Lung (tissue), 12 donors: ENCODE measurements around the gene PIP5K1C. TPM values are rescaled to one million over a fixed set of nuclear protein-coding genes. Genes with fewer than 3 reads are reported as not detected.

Experiments used
- ATAC-seq: fragments of 200-7000 bp; cut with Tn5 transposase; one replicate; pipeline ENCODE4 v1.9.1; 2020; ENCODE audit warnings: moderate number of reproducible peaks; ENCODE audit not compliant: insufficient read depth, low FRiP score
- DNase-seq, 3 donors: peaks; one replicate each; pipeline ENCODE4 v3.0.0-alpha.2; 2013 to 2017
- H3K27ac ChIP-seq, 2 donors: one replicate each; pipeline ENCODE4 v1.5.1; 2013; ENCODE audit warnings: mild to moderate bottlenecking in 2 of 2, moderate library complexity in 2 of 2, control low read depth in 1 of 2, inconsistent platforms in 1 of 2, low read depth in 1 of 2, low read length in 1 of 2
- H3K27me3 ChIP-seq, 3 donors: one replicate each; pipeline ENCODE4 v1.5.1; 2013; ENCODE audit warnings: low read length in 2 of 3; ENCODE audit not compliant: control insufficient read depth in 3 of 3, insufficient read depth in 3 of 3
- H3K36me3 ChIP-seq, 4 donors: one replicate each; pipeline ENCODE4 v1.5.1; 2013; ENCODE audit warnings: low read length in 4 of 4, mild to moderate bottlenecking in 1 of 4, moderate library complexity in 1 of 4; ENCODE audit not compliant: control insufficient read depth in 4 of 4, insufficient read depth in 4 of 4
- H3K4me1 ChIP-seq, 5 donors: one replicate each; pipeline ENCODE4 v1.5.1; 2013; ENCODE audit warnings: low read length in 5 of 5, mild to moderate bottlenecking in 2 of 5, moderate library complexity in 1 of 5; ENCODE audit not compliant: control insufficient read depth in 5 of 5, insufficient read depth in 5 of 5
- H3K4me3 ChIP-seq: one replicate; pipeline ENCODE4 v1.5.1; 2013; ENCODE audit warnings: mild to moderate bottlenecking, control low read depth, moderate library complexity
- H3K9ac ChIP-seq, 2 donors: one replicate each; pipeline ENCODE4 v1.5.1; 2013; ENCODE audit warnings: low read length in 2 of 2, control low read depth in 1 of 2; ENCODE audit not compliant: insufficient read depth in 1 of 2
- H3K9me3 ChIP-seq, 4 donors: one replicate each; pipeline ENCODE4 v1.5.1; 2013; ENCODE audit warnings: low read length in 3 of 4, mild to moderate bottlenecking in 1 of 4, moderate library complexity in 1 of 4; ENCODE audit not compliant: control insufficient read depth in 4 of 4, insufficient read depth in 3 of 4
- CTCF ChIP-seq: IDR thresholded peaks from 2 replicates; pipeline ENCODE4 v1.5.1; 2012; ENCODE audit warnings: mild to moderate bottlenecking; ENCODE audit errors: control extremely low read depth, extremely low read depth
- WGBS, 2 donors: extraction: QIAGEN DNeasy Blood & Tissue Kit; methylation state at CpG; one replicate each; pipeline ENCODE4 v1.1.7; 2013; 5-methylcytosine and 5-hydroxymethylcytosine counted together
- polyA plus RNA-seq, 2 donors: library from polyadenylated mRNA; stranded (reverse); fragments of 200-250 nt; gene quantifications; one replicate each; pipeline ENCODE4 v1.2.1, GENCODE V29; 2013
- total RNA-seq, 2 donors: library from RNA; depleted of rRNA in 1 of 2; stranded (reverse); fragments of >200 nt in 1 of 2; gene quantifications; one replicate each; pipeline ENCODE4 v1.2.1, GENCODE V29; 2014 to 2021
- donor health status: control.
- donor health status: control.
- donor health status: Bipolar disorder and iron deficiency.
- donor health status: healthy.
- donor health status: DM: yes; HTN: yes; CAD: no.

Gene PIP5K1C
- total and polyA plus RNA-seq, 4 donors, result 16.3 to 39.4 (median 20.5) TPM

- no peak overlapping the region for H3K4me3 ChIP-seq
- TF ChIP-seq CTCF, result no peak
- H3K36me3 ChIP-seq, result peaks cover 0 to 64% (median 13%) of the 10 kb centered on the region in 4 donors
- peaks cover 0 to 5% (median 0%) of the 10 kb centered on the region in 5 donors for H3K4me1 ChIP-seq
- no peaks in the 10 kb centered on the region for H3K27me3 ChIP-seq
- DNase-seq (no peak), ATAC-seq (no peak)
- WGBS, 2 donors, result 94 to 95% methylated on average over 17 of the region's 17 CpGs
- no peak overlapping the region for H3K27ac ChIP-seq
- H3K9me3 ChIP-seq, result no peaks in the 10 kb centered on the region
- no peak overlapping the region for H3K9ac ChIP-seq
Measured at GRCh38 chr19:3642296-3642695, 58.0 kb downstream of the PIP5K1C start.

GRCh38 chr19:3641515-3642269 lies 58.6 kb downstream of the PIP5K1C start:
- Histone ChIP-seq H3K9me3 (no peaks in the 10 kb centered on the region), H3K36me3 (peaks cover 0 to 67% (median 13%) of the 10 kb centered on the region in 4 donors), H3K9ac (no peak overlapping the region), H3K27me3 (no peaks in the 10 kb centered on the region), H3K4me3 (no peak overlapping the region), H3K4me1 (peaks cover 0 to 5% (median 0%) of the 10 kb centered on the region in 5 donors), H3K27ac (no peak overlapping the region)
- no peak for DNase-seq
- 95% methylated on average over 28 of the region's 28 CpGs for WGBS, 2 donors
- ATAC-seq, result no peak
- TF ChIP-seq CTCF, result no peak

GRCh38 chr19:3639479-3639878 lies 60.8 kb downstream of the PIP5K1C start:
- Histone ChIP-seq H3K27ac (no peak overlapping the region), H3K4me1 (no peaks in the 10 kb centered on the region), H3K9ac (no peak overlapping the region), H3K4me3 (no peak overlapping the region), H3K9me3 (no peaks in the 10 kb centered on the region), H3K27me3 (no peaks in the 10 kb centered on the region), H3K36me3 (peaks cover 0 to 57% (median 8%) of the 10 kb centered on the region in 4 donors)
- TF ChIP-seq CTCF, result no peak
- no peak for ATAC-seq
- WGBS, 2 donors, result 97 to 98% methylated on average over 13 of the region's 13 CpGs
- DNase-seq, result no peak
